Activated B cell treated with CpG ODN at 0.5 μM for 24 hours (primary cell): ENCODE measurements around the gene MEF2C. TPM values are rescaled to one million over a fixed set of nuclear protein-coding genes. Genes with fewer than 3 reads are reported as not detected.

Experiments used
- ATAC-seq: fragments of 200-7000 bp; cut with Tn5 transposase; one replicate; pipeline ENCODE4 v1.10.0; 2021; ENCODE audit warnings: low read depth, mild to moderate bottlenecking, moderate library complexity
- CTCF ChIA-PET: fragments of 350-600 bp; sonication (Branson Sonifier 250); formaldehyde crosslinking; loops from one replicate; lab custom pipeline; 2021; ENCODE audit warnings: antibody characterized with exemption; lab: Charles Lee
- POLR2A ChIA-PET: fragments of 350-600 bp; sonication (Branson Sonifier 250); formaldehyde crosslinking; loops from one replicate; lab custom pipeline; 2021; ENCODE audit warnings: antibody characterized with exemption; lab: Charles Lee
- DNase-seq: peaks from one replicate; pipeline ENCODE4 v3.0.0; 2022
- H3K27ac Mint-ChIP-seq: one replicate; pipeline ENCODE4 v1.8.0; 2020; ENCODE audit warnings: mixed read lengths
- H3K27me3 Mint-ChIP-seq: one replicate; pipeline ENCODE4 v1.8.0; 2021; ENCODE audit warnings: mixed read lengths
- H3K36me3 Mint-ChIP-seq: one replicate; pipeline ENCODE4 v1.8.0; 2021; ENCODE audit warnings: low read depth, mixed read lengths
- H3K4me1 Mint-ChIP-seq: one replicate; pipeline ENCODE4 v1.8.0; 2021; ENCODE audit warnings: mixed read lengths
- H3K4me3 Mint-ChIP-seq: one replicate; pipeline ENCODE4 v1.8.0; 2020; ENCODE audit warnings: mild to moderate bottlenecking, mixed read lengths
- H3K9me3 Mint-ChIP-seq: one replicate; pipeline ENCODE4 v1.8.0; 2020; ENCODE audit warnings: mixed read lengths
- CTCF ChIP-seq: fragments of 200-600 bp; IDR thresholded peaks from one replicate; pipeline ENCODE4 v1.8.0; 2022; ENCODE audit warnings: antibody characterized with exemption, mild to moderate bottlenecking
- intact Hi-C: fragments of 100-400 bp; cut with micrococcal nuclease; formaldehyde crosslinking; loops from one replicate; pipeline ENCODE4 v1.15.1; 2024
- total RNA-seq: library from RNA; stranded (reverse); gene quantifications from 2 replicates; pipeline ENCODE4 v1.2.3, GENCODE V29; 2022

The MEF2C gene
- total RNA-seq, 1 donor from 2014 or later = 359 TPM

GRCh38 chr5:88841212-88841611 lies 41.8 kb downstream of the MEF2C start:
- no peak for TF ChIP-seq CTCF
- CTCF ChIA-PET = no interaction called here
- Mint-ChIP-seq H3K4me3 (peak overlapping the region; percentile 19), H3K27ac (peak overlapping the region; percentile 77), H3K4me1 (peaks cover 78% of the 10 kb centered on the region), H3K9me3 (no peaks in the 10 kb centered on the region), H3K27me3 (no peaks in the 10 kb centered on the region), H3K36me3 (peaks cover 44% of the 10 kb centered on the region)
- POLR2A ChIA-PET = interaction anchor here (0.7 to 3.0 kb wide), 2 partner anchors 37 to 106 kb away, joined by 4 to 18 read pairs; no protein-coding TSS in a partner anchor
- ATAC-seq (no peak), DNase-seq (no peak)
- intact Hi-C loops = no loop called here

- peaks cover 74% of the 10 kb centered on the region for H3K4me1 Mint-ChIP-seq
- peak overlapping the region; percentile 77 for H3K27ac Mint-ChIP-seq
- ATAC-seq (no peak), DNase-seq (no peak)
- no peaks in the 10 kb centered on the region for H3K9me3 Mint-ChIP-seq
- POLR2A ChIA-PET = interaction anchor here (0.6 kb wide), 1 partner anchor 11 kb away, joined by 3 read pairs; no protein-coding TSS in a partner anchor
- intact Hi-C loops = no loop called here
- no peaks in the 10 kb centered on the region for H3K27me3 Mint-ChIP-seq
- H3K4me3 Mint-ChIP-seq = no peak overlapping the region
- CTCF ChIA-PET = no interaction called here
- no peak for TF ChIP-seq CTCF
- peaks cover 43% of the 10 kb centered on the region for H3K36me3 Mint-ChIP-seq
These were observed 42.5 kb downstream of the MEF2C start for GRCh38 chr5:88840495-88840894.

GRCh38 chr5:88839238-88839637 lies 43.7 kb downstream of the MEF2C start:
- intact Hi-C loops = no loop called here
- ATAC-seq (no peak), DNase-seq (no peak)
- TF ChIP-seq CTCF = no peak
- Mint-ChIP-seq H3K27ac (peak overlapping the region; percentile 71), H3K4me3 (no peak overlapping the region), H3K36me3 (peaks cover 42% of the 10 kb centered on the region), H3K27me3 (no peaks in the 10 kb centered on the region), H3K9me3 (no peaks in the 10 kb centered on the region), H3K4me1 (peaks cover 69% of the 10 kb centered on the region)
- ChIA-PET CTCF (no interaction called here), POLR2A (interaction anchor here (0.6 to 2.7 kb wide), 4 partner anchors 10 to 479 kb away, joined by 4 to 10 read pairs (median 4); partner anchors contain the start of gene MEF2C)

GRCh38 chr5:88838500-88838899 lies 44.5 kb downstream of the MEF2C start:
- H3K9me3 Mint-ChIP-seq = no peaks in the 10 kb centered on the region
- CTCF ChIA-PET = interaction anchor here (0.9 kb wide), 1 partner anchor 104 kb away, joined by 3 read pairs; no protein-coding TSS in a partner anchor
- intact Hi-C loops = no loop called here

More at GRCh38 chr5:88838500-88838899, 44.5 kb downstream of the MEF2C start:
- no peak for DNase-seq
- POLR2A ChIA-PET = interaction anchor here (0.6 to 2.7 kb wide), 5 partner anchors 9 to 479 kb away, joined by 4 to 10 read pairs (median 5); partner anchors contain the start of gene MEF2C
- Mint-ChIP-seq H3K36me3 (peaks cover 40% of the 10 kb centered on the region), H3K27ac (peak overlapping the region; percentile 74), H3K27me3 (no peaks in the 10 kb centered on the region), H3K4me3 (no peak overlapping the region), H3K4me1 (peaks cover 74% of the 10 kb centered on the region)
- no peak for TF ChIP-seq CTCF
- ATAC-seq = no peak
